GM12892 (cell line): ENCODE measurements around the gene CTSL.
"Not testable (repeated sequence)": the region's sequence is repeated elsewhere in the genome, so short reads cannot be mapped to it uniquely, and the experiment has no call there.

Experiments used
- DNase-seq: peaks from one replicate; pipeline ENCODE4 v3.0.0; 2011; ENCODE audit not compliant: insufficient read length
- FAIRE-seq: peaks from 2 replicates; lab custom pipeline; 2011; peaks lifted over from hg19 to GRCh38; lab: Jason Lieb, UNC
- POLR2A ChIP-seq: IDR thresholded peaks from 2 replicates; pipeline ENCODE4 v1.6.1; 2011; ENCODE audit warnings: low read depth, low read length, control low read depth
- POLR2AphosphoS5 ChIP-seq: IDR thresholded peaks from 2 replicates; pipeline ENCODE4 v1.6.1; 2011; ENCODE audit warnings: low read depth, low read length, control low read depth
- TAF1 ChIP-seq: IDR thresholded peaks from 2 replicates; pipeline ENCODE4 v1.6.1; 2011; ENCODE audit warnings: low read depth, mild to moderate bottlenecking, control low read depth, low read length, borderline replicate concordance

CTSL gene

GRCh38 chr9:87748881-87749280 is 23.0 kb downstream of the CTSL start:
- no peak for FAIRE-seq

GRCh38 chr9:87749335-87750035 is 23.6 kb downstream of the CTSL start:
- DNase-seq (no peak), FAIRE-seq (no peak)
- TF ChIP-seq POLR2AphosphoS5 (no peak), POLR2A (no peak), TAF1 (no peak)

More at GRCh38 chr9:87748881-87749280, 23.0 kb downstream of the CTSL start:
- DNase-seq, result no peak
- no peak for TF ChIP-seq POLR2A
- no peak for TF ChIP-seq POLR2AphosphoS5
- TF ChIP-seq TAF1, result no peak

GRCh38 chr9:87750726-87751125 is 24.8 kb downstream of the CTSL start:
- no peak for FAIRE-seq
- no peak for TF ChIP-seq TAF1
- TF ChIP-seq POLR2AphosphoS5, result no peak
- no peak for TF ChIP-seq POLR2A
- DNase-seq, result no peak

GRCh38 chr9:87751423-87751822 is 25.5 kb downstream of the CTSL start:
- FAIRE-seq (no peak), DNase-seq (no peak)
- TF ChIP-seq POLR2A (no peak), TAF1 (no peak), POLR2AphosphoS5 (no peak)

GRCh38 chr9:87751868-87752267 is 25.9 kb downstream of the CTSL start:
- FAIRE-seq (no peak), DNase-seq (no peak)
- TF ChIP-seq TAF1, result no peak
- TF ChIP-seq POLR2AphosphoS5, result no peak
- no peak for TF ChIP-seq POLR2A

GRCh38 chr9:87753313-87753712 is 27.4 kb downstream of the CTSL start:
- TF ChIP-seq POLR2AphosphoS5, result no peak
- no peak for TF ChIP-seq POLR2A
- TF ChIP-seq TAF1, result no peak
- FAIRE-seq (no peak), DNase-seq (no peak)

GRCh38 chr9:87758330-87758729 is 32.4 kb downstream of the CTSL start:
- not testable (repeated sequence) for FAIRE-seq, DNase-seq

GRCh38 chr9:87759980-87760379 is 34.1 kb downstream of the CTSL start:
- not testable (repeated sequence) for FAIRE-seq, DNase-seq

- DNase-seq, result no peak
- no peak for FAIRE-seq
- TF ChIP-seq TAF1 (no peak), POLR2AphosphoS5 (no peak), POLR2A (no peak)
Observed at GRCh38 chr9:87760529-87760928, 34.6 kb downstream of the CTSL start.

GRCh38 chr9:87763286-87763685 is 37.4 kb downstream of the CTSL start:
- DNase-seq (no peak), FAIRE-seq (no peak)
- TF ChIP-seq POLR2A (no peak), TAF1 (no peak), POLR2AphosphoS5 (no peak)

- DNase-seq (no peak), FAIRE-seq (no peak)
- TF ChIP-seq POLR2AphosphoS5 (no peak), TAF1 (no peak), POLR2A (no peak)
Observed at GRCh38 chr9:87765521-87765920, 39.6 kb downstream of the CTSL start.

GRCh38 chr9:87766697-87767096 is 40.8 kb downstream of the CTSL start:
- TF ChIP-seq POLR2AphosphoS5 (no peak), TAF1 (no peak), POLR2A (no peak)
- no peak for FAIRE-seq
- DNase-seq, result no peak

- TF ChIP-seq POLR2A (no peak), TAF1 (no peak), POLR2AphosphoS5 (no peak)
- FAIRE-seq (no peak), DNase-seq (no peak)
Observed at GRCh38 chr9:87770616-87771315, 44.8 kb downstream of the CTSL start.
